ENCODE results near the gene RHOC. TPM values are rescaled to one million over a fixed set of nuclear protein-coding genes. Genes with fewer than 3 reads are reported as not detected.

The RHOC gene
- total RNA-seq, 1 donor from 2014 or later, result 891 TPM

- no peak for DNase-seq (ENCODE audit: extremely low read depth, low read depth, low spot score)
Observed at GRCh38 chr1:112703706-112704105, 3.2 kb downstream of the RHOC start.

- no peak for DNase-seq (ENCODE audit: extremely low read depth, low read depth, low spot score)
Observed at GRCh38 chr1:112702420-112703261, 4.3 kb downstream of the RHOC start.

GRCh38 chr1:112702067-112702395 lies 4.9 kb downstream of the RHOC start:
- DNase-seq (ENCODE audit: extremely low read depth, low read depth, low spot score), result no peak

- DNase-seq (ENCODE audit: extremely low read depth, low read depth, low spot score), result no peak
Observed at GRCh38 chr1:112701227-112702066, 5.5 kb downstream of the RHOC start.

- peak; percentile 92 for DNase-seq (ENCODE audit: extremely low read depth, low read depth, low spot score)
Observed at GRCh38 chr1:112700290-112701226, 6.4 kb downstream of the RHOC start.

GRCh38 chr1:112699425-112700144 lies 7.3 kb downstream of the RHOC start:
- DNase-seq (ENCODE audit: extremely low read depth, low read depth, low spot score), result no peak

GRCh38 chr1:112698366-112699310 lies 8.3 kb downstream of the RHOC start:
- no peak for DNase-seq (ENCODE audit: extremely low read depth, low read depth, low spot score)

GRCh38 chr1:112697781-112698201 lies 9.1 kb downstream of the RHOC start:
- no peak for DNase-seq (ENCODE audit: extremely low read depth, low read depth, low spot score)

- no peak for DNase-seq (ENCODE audit: extremely low read depth, low read depth, low spot score)
Observed at GRCh38 chr1:112696578-112697314, 10.2 kb downstream of the RHOC start.

- no peak for DNase-seq (ENCODE audit: extremely low read depth, low read depth, low spot score)
Observed at GRCh38 chr1:112695276-112695675, 11.7 kb downstream of the RHOC start.

GRCh38 chr1:112694363-112694929 lies 12.5 kb downstream of the RHOC start:
- no peak for DNase-seq (ENCODE audit: extremely low read depth, low read depth, low spot score)

- DNase-seq (ENCODE audit: extremely low read depth, low read depth, low spot score), result no peak
Observed at GRCh38 chr1:112693821-112694220, 13.1 kb downstream of the RHOC start.

- no peak for DNase-seq (ENCODE audit: extremely low read depth, low read depth, low spot score)
Observed at GRCh38 chr1:112692681-112693080, 14.2 kb downstream of the RHOC start.

GRCh38 chr1:112689842-112690237 lies 17.1 kb downstream of the RHOC start:
- no peak for DNase-seq (ENCODE audit: extremely low read depth, low read depth, low spot score)

GRCh38 chr1:112689196-112689841 lies 17.6 kb downstream of the RHOC start:
- no peak for DNase-seq (ENCODE audit: extremely low read depth, low read depth, low spot score)

GRCh38 chr1:112688781-112689193 lies 18.1 kb downstream of the RHOC start:
- DNase-seq (ENCODE audit: extremely low read depth, low read depth, low spot score), result no peak

- DNase-seq (ENCODE audit: extremely low read depth, low read depth, low spot score), result no peak
Observed at GRCh38 chr1:112687785-112688496, 19.0 kb downstream of the RHOC start.

Data from glomerular endothelial cell (primary cell).